ENCODE measurements around the gene SH3PXD2A. TPM values are rescaled to one million over a fixed set of nuclear protein-coding genes. Genes with fewer than 3 reads are reported as not detected.

SH3PXD2A gene
- total and polyA plus RNA-seq, 2 of the 4 experiments (the other 2 are of a cell fraction) = 6.3 to 23.0 TPM

DNA sequence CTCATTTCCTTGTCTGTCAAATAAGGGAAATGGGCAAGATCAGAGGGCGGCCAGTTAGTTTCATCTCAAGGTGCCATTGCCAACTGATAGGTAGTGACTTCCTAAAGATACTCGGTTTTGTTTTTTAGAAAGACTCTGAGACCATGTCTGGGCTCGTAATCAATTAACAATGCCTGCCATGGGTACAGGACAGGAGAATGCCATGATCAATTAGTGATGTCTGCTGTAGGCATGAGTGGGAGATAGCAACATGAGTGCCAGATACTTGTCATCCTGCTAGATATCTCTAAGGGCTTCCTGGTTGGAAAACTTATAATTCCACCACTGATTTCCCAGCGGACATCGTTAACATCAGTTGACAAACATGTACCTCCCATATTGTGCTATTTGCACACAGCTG, 64.8 kb downstream of the SH3PXD2A start:
- TF ChIP-seq SMC3 (IDR thresholded peaks at IDR 0.05; ENCODE audit: low read depth, low read length) = no peak
- no peak for TF ChIP-seq RAD21 (IDR thresholded peaks at IDR 0.05; ENCODE audit: low read length)
- no peak overlapping the region for H3K14ac ChIP-seq (replicated peaks; ENCODE audit: low read depth, low read length)
- H3K9me1 ChIP-seq (ENCODE audit: insufficient read depth, low read length) = peaks cover 2% of the 10 kb centered on the region
- no peak overlapping the region for H2BK20ac ChIP-seq (ENCODE audit: low read depth, low read length)
- H2BK5ac ChIP-seq (ENCODE audit: low read depth, low read length, poor library complexity, severe bottlenecking) = no peak overlapping the region
- no peak overlapping the region for H3K9ac ChIP-seq (ENCODE audit: low read depth, low read length)
- ChIA-PET CTCF (no interaction called here), POLR2A (ENCODE audit: unreplicated experiment) (no interaction called here)
- BruUV-seq (replicated peaks) = no TSS peak
- no peak overlapping the region for H4K91ac ChIP-seq (ENCODE audit: insufficient read depth, low read depth, low read length)
- peaks cover 2% of the 10 kb centered on the region for H3K4me1 ChIP-seq (ENCODE audit: control insufficient read depth, insufficient read depth, low read length)
- H3K9me3 ChIP-seq (ENCODE audit: control insufficient read depth, insufficient read depth, low read length) = no peaks in the 10 kb centered on the region
- H2AK9ac ChIP-seq (replicated peaks; ENCODE audit: low read depth, low read length, poor library complexity) = no peak overlapping the region
- H2BK120ac ChIP-seq (ENCODE audit: low read depth, low read length) = no peak overlapping the region
- whole genome bisulfite sequencing, 2 experiments (ENCODE audit: extremely low coverage in 2 of 2, insufficient read length in 1 of 2) = 100% methylated on average over 4 of the region's 5 CpGs; no CpG with 5 or more reads in 1 of the 2 experiments
- H3K56ac ChIP-seq (ENCODE audit: extremely low read depth, insufficient read depth, low read length) = no peak overlapping the region
- H3K18ac ChIP-seq (ENCODE audit: low read depth, low read length) = no peak overlapping the region
- no peak overlapping the region for H3K4ac ChIP-seq (ENCODE audit: low read depth, low read length)
- no peak overlapping the region for H2AFZ ChIP-seq (replicated peaks; ENCODE audit: low read length, poor library complexity)
- ATAC-seq (ENCODE audit: low read depth) (no peak), DNase-seq (no peak)
- no peak overlapping the region for H4K5ac ChIP-seq (ENCODE audit: low read depth, low read length)
- no peak overlapping the region for H2BK15ac ChIP-seq (ENCODE audit: low read depth, low read length)
- dilution Hi-C loops (cut with HindIII; ENCODE audit: low sequenced_read_pairs, unreplicated experiment) (no loop called here), intact Hi-C loops (cut with micrococcal nuclease) (no loop called here), in situ Hi-C loops (cut with MboI; ENCODE audit: low sequenced_read_pairs) (no loop called here)
- H4K20me1 ChIP-seq (ENCODE audit: insufficient read depth, low read length) = no peaks in the 10 kb centered on the region
- no peak overlapping the region for H3K4me3 ChIP-seq (ENCODE audit: insufficient read depth, low read depth, low read length)
- H2AK5ac ChIP-seq (ENCODE audit: low read depth, low read length) = no peak overlapping the region
- no peaks in the 10 kb centered on the region for H3K36me3 ChIP-seq (ENCODE audit: control insufficient read depth, insufficient read depth, low read length)
- no peak overlapping the region for H4K8ac ChIP-seq (ENCODE audit: low read depth in 2 of 2, low read length in 2 of 2)
- no peak overlapping the region for H3K27ac ChIP-seq (ENCODE audit: insufficient read depth, low read length)
- no peak overlapping the region for H3K4me2 ChIP-seq (ENCODE audit: low read depth, low read length)
- H3K27me3 ChIP-seq (ENCODE audit: control insufficient read depth, insufficient read depth, low read length) = no peaks in the 10 kb centered on the region
- H3K23ac ChIP-seq (ENCODE audit: low read depth, low read length) = no peak overlapping the region
- H3K79me1 ChIP-seq (ENCODE audit: low read depth in 1 of 2, low read length in 2 of 2) = no peaks in the 10 kb centered on the region
